Ammon's horn (tissue), 1 donor: ENCODE measurements around the gene MSI2.
A peak's percentile ranks its signal among the peaks of the same experiment; 100 is the strongest.

Experiments
- DNase-seq: peaks from one replicate; pipeline ENCODE4 v3.0.0-alpha.2; 2016; ENCODE audit warnings: low spot score

The MSI2 gene

GRCh38 chr17:57666946-57667345 is 410.6 kb downstream of the MSI2 start:
- no peak for DNase-seq

DNA sequence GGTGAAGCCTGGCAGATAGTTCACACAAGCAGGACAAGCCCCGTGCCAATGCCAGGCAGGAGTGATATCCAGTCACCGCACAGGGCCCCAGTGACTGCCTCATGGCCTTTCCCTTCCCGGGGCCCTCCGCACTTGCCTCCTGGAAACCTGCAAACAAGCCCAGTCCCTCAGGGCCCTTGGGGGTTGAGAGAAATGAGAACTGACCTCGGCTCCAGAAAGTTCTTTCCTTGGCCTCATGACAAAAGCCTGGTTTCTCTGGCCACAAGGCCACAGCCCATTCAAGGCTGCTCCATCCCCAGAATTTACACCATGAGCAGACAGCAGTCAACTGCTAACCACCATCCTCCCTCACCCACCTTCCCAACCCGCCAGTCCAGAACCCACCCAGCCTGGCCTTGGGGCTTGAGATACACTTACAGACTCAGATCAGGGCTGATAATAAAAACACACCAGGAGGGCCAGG is 411.2 kb downstream of the MSI2 start:
- DNase-seq, result no peak

GRCh38 chr17:57668332-57668731 is 412.0 kb downstream of the MSI2 start:
- DNase-seq, result no peak

- no peak for DNase-seq
Measured at GRCh38 chr17:57669671-57670529, 413.6 kb downstream of the MSI2 start.

- no peak for DNase-seq
Measured at GRCh38 chr17:57670769-57671569, 414.6 kb downstream of the MSI2 start.

- peak; percentile 93 for DNase-seq
Measured at GRCh38 chr17:57671667-57672632, 415.6 kb downstream of the MSI2 start.

DNA sequence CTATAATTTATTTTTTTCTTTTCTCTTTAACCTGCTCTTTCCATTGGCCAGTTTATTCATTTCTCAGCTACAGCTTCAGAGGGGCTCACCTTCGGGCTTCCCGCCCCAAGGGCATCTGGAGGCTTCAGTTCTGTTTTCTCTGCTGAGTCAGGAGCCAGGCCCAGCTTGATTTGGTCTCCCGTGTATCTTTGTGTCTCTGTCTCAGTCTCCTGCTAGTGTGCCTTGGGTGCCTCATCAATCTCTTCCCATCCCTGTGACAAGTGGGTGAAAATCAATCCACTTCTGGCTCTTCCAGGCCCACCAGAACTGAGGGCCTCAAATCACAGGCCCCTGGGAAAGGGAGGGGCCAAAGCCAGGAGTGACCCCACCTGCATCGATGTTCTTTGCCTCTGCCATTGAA is 416.6 kb downstream of the MSI2 start:
- DNase-seq, result no peak

GRCh38 chr17:57674894-57675293 is 418.6 kb downstream of the MSI2 start:
- DNase-seq, result peak; percentile 42

DNA sequence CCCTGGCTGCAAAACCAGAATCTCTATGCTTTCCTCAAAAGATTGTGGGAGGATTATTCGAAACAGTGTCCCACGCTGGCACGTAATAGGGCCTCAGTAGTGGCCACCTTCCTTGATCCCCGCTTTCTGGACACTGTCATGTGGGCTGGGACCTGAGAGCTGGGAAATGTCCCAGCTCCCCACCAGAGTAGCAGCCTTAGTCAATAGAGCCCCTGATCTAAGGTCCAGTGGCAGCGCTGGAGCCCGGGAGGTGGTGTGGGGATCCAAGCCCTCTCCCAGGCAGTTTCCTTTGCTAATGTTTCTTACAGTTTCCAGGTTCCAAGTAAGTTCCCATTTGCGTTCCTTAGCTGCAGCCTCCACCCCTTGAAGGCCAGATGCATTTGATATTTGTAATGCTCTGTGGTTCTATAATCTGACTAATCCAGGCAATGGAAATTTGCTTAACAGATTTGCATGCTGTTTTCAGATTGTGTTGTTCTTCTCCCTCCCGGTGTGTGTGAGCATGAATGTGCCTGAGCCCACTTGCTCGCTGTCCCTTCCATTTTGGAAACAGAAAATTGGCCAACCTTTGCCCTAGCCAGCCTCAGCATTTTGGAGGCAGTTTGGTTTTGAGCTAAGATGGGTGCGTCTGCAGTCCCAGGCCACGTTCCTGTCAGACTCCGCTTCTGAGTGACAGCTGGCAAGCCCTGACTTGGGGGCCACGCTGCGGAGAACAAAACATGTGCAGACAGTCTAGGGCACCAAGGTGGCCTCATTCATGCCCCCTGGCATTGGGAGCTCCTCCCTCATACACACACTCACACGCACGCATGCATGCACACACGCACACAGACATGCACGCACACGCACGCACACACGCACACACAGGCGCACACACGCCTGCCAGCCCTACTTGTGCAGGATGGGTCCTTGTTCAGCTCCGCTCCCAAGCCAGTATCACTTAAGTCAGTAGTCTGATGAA is 419.4 kb downstream of the MSI2 start:
- no peak for DNase-seq

GRCh38 chr17:57676543-57676942 is 420.2 kb downstream of the MSI2 start:
- no peak for DNase-seq

GRCh38 chr17:57677301-57677700 is 421.0 kb downstream of the MSI2 start:
- no peak for DNase-seq

DNA sequence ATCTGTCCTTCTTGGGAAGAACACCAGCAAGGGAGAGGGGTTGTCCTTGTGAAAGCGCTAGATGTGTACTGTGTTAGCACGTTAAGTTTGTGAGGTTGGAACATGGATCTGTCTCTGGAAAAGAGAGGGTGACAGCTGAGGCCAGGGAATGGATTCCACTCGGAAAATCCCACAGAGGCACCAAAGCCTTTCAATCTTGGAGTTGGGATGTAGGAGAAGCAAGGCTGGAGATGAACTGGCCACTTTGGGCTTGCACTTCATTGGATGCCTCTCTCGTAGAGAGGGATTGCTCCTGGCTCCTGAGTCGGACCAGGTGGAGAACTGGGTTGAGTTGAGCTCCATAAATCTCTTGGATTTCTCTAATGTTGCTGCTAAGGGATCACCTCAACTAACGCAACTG is 421.5 kb downstream of the MSI2 start:
- DNase-seq, result no peak

DNA sequence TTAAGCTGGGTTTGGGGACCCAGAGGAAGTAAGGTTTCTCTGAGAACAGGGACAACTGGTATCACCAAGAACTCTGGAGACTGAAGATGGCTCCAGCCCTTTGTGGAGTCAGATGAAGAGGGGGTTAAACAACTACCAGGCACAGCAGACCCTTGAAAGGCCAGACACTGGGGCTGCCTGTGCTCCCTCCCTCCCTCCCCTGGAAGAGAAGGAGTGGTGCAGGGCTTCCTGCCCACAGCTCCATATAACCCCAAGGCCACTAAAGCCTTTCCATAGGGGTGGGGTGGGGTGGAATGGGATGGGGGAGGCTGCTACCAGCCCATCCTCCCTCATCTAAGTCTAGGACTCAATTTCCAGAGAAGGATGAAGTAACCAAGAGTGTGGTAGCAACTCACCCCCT is 422.1 kb downstream of the MSI2 start:
- DNase-seq, result no peak

DNA sequence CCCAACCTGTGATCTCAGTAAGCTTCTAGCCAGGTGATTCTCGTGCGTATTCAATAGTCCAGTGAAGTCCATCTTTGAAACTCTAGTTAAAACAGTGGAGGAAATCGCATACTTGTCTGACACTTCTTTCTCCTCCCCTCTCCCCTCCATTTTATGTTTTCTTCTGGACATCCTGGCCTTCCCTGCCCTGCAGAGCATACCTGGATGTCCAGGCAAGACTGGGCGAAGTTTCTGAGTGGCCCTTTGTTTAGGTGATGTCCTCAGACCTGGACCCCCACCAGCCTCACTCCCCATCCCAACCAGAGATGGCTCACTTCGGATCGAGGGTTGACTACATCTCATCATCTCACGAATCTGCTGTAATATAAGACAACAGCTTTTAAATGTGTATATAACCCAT is 423.0 kb downstream of the MSI2 start:
- no peak for DNase-seq

GRCh38 chr17:57679906-57680695 is 423.8 kb downstream of the MSI2 start:
- DNase-seq, result no peak

DNA sequence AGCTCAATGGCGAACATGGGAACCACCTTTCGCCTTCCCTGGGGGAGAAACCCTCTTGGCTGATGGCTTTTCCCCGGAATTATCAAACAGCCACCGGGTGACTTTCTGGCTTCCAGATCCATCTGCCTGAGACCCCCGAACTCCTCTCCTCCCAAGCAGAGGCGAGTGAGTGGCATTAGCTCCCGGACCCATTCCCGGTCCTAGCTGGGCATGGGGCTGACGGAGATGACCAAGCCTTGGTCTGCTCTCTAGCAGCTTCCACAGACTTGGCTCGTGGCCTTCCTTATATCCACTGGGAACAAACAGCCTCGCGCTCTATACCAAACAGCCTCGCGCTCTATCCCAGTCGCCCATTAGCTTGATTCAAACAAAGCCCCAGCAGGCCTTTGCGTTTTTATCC is 426.4 kb downstream of the MSI2 start:
- DNase-seq, result no peak

- DNase-seq, result no peak
Measured at GRCh38 chr17:57684711-57685498, 428.6 kb downstream of the MSI2 start.

DNA sequence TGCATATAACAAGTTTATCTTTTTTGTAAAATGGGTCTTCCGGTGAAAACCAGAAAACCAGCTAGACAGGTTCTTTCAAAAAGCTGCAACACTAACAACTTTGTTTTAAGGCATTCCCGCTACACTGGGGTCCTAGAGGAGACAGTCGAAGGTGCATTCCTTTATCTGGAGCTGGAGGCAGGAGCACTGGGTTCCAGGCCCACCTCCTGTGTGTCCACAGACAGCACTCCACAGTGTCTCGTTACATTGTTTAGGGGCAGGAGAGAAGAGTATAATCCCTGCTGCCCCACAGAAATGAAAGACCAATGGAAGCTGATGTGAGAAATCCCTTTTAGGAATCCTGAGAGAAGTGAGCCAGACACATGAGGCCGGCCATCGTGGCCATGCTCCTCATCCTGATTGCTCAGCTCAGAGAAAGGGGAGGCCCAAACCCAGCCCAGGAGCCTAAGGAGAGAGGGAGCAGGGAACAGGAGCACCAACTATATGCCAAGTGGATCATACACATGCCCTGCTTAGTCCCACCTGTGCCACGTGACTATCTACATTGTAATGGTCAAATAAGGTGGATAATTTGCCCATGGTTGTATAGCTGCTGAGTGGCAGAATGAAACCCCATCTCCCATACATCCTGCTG is 429.3 kb downstream of the MSI2 start:
- DNase-seq, result no peak

DNA sequence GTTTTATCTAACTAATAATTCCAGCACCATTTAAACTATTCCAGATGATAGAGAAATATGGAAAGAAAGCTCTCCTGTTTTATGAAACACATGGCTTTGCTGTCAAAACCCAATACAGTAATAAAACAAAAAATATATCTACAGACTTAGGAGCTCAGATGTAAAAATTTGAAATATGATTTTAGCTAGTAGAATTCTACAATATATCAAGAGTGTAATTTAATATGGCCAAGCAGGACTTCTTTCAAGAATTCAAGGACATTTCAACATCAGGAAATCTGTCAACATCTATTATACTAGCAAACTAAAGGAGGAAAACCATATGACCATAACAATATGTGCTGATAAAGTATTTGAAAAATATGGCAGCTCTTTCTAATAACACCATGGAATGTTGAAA is 431.3 kb downstream of the MSI2 start:
- no peak for DNase-seq
